ENCODE measurements around the gene IDH3A. TPM values are rescaled to one million over a fixed set of nuclear protein-coding genes. Genes with fewer than 3 reads are reported as not detected.

Gene IDH3A
- total RNA-seq, 1 experiment from 2014 or later = 67.8 TPM

DNA sequence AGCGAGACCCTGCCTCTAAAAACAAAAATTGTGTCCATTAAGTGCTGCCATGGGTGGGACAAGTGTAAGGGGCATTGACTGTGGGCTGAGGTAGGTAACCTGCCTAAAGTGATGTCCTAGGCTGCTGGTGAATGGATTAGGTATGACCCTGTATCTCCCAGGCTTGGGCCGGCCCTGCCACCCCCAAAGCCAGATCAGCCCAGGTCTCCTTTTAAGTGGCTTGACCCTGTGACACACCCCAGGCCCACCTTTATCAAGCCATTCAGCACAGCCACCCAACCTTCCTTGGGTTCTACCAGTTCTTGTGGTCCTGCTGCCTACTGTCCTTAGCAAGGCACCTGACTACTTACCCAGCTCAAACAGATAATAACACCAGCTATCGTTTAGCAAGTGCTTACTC, 36.6 kb upstream of the IDH3A start:
- Histone ChIP-seq H3K4me1 (replicated peaks; ENCODE audit: insufficient read depth) (no peaks in the 10 kb centered on the region), H3F3A (ENCODE audit: insufficient read depth, low read depth) (peaks cover 3% of the 10 kb centered on the region), H3K9me3 (ENCODE audit: insufficient read depth, low read depth) (no peaks in the 10 kb centered on the region), H3K27ac (no peak overlapping the region), H4K20me1 (ENCODE audit: insufficient read depth) (no peaks in the 10 kb centered on the region), H3K4me2 (no peak overlapping the region), H3K27me3 (ENCODE audit: insufficient read depth, low read depth) (no peaks in the 10 kb centered on the region), H3K4me3 (no peak overlapping the region), H3K36me3 (ENCODE audit: low read depth) (no peaks in the 10 kb centered on the region), H3K79me2 (ENCODE audit: low read depth) (no peaks in the 10 kb centered on the region), H3K9me2 (ENCODE audit: insufficient read depth) (no peaks in the 10 kb centered on the region), H2AFZ (no peak overlapping the region)
- no peak for DNase-seq
- no TSS peak for BruUV-seq (replicated peaks)
- ChIA-PET CTCF (interaction anchor here (0.6 to 1.8 kb wide), 2 partner anchors 128 to 310 kb away, joined by 3 to 5 read pairs; no protein-coding TSS in a partner anchor), POLR2A (ENCODE audit: unreplicated experiment) (no interaction called here)
- intact Hi-C loops (cut with micrococcal nuclease; ENCODE audit: unreplicated experiment) = loop anchor here (5.0 kb wide), 3 partner anchors 65 to 310 kb away; no protein-coding TSS in a partner anchor
- no peak for TF ChIP-seq EZH2 (IDR thresholded peaks at IDR 0.05; ENCODE audit: low read depth)
- TF ChIP-seq, protein P1, sequence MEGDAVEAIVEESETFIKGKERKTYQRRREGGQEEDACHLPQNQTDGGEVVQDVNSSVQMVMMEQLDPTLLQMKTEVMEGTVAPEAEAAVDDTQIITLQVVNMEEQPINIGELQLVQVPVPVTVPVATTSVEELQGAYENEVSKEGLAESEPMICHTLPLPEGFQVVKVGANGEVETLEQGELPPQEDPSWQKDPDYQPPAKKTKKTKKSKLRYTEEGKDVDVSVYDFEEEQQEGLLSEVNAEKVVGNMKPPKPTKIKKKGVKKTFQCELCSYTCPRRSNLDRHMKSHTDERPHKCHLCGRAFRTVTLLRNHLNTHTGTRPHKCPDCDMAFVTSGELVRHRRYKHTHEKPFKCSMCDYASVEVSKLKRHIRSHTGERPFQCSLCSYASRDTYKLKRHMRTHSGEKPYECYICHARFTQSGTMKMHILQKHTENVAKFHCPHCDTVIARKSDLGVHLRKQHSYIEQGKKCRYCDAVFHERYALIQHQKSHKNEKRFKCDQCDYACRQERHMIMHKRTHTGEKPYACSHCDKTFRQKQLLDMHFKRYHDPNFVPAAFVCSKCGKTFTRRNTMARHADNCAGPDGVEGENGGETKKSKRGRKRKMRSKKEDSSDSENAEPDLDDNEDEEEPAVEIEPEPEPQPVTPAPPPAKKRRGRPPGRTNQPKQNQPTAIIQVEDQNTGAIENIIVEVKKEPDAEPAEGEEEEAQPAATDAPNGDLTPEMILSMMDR (conservative IDR thresholded peaks at IDR 0.05) = no peak

DNA sequence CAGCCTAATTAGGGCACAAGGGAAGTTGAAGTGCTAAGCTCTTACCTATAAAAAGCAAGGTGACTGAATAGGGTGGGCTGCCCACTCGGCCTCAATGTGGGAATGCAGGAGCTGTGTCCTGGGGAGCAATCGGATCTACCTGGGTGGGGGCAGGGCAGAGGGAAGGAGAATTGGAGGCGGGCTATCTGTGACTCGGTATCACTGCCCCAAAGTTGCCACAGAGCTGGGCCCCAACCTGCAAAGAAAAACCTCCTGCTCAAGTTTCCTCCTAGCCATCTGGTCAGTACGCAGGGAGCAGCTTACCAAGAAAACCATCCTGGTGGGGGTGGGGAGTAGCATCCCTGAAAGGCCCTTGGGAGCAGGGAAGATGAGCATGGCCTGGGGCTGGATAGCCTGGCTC, 28.6 kb upstream of the IDH3A start:
- TF ChIP-seq EZH2 (IDR thresholded peaks at IDR 0.05; ENCODE audit: low read depth) = no peak
- TF ChIP-seq, protein P1 (conservative IDR thresholded peaks at IDR 0.05) = no peak
- no peak for DNase-seq
- H3F3A ChIP-seq (ENCODE audit: insufficient read depth, low read depth) = peaks cover 3% of the 10 kb centered on the region
- H3K4me2 ChIP-seq = no peak overlapping the region
- no peak overlapping the region for H2AFZ ChIP-seq
- no peaks in the 10 kb centered on the region for H3K9me2 ChIP-seq (ENCODE audit: insufficient read depth)
- ChIA-PET POLR2A (ENCODE audit: unreplicated experiment) (no interaction called here), CTCF (interaction anchor here (0.6 kb wide), 1 partner anchor 10 kb away, joined by 4 read pairs; no protein-coding TSS in a partner anchor)
- no TSS peak for BruUV-seq (replicated peaks)
- no peaks in the 10 kb centered on the region for H3K27me3 ChIP-seq (ENCODE audit: insufficient read depth, low read depth)
- H3K4me1 ChIP-seq (replicated peaks; ENCODE audit: insufficient read depth) = no peaks in the 10 kb centered on the region
- H3K9me3 ChIP-seq (ENCODE audit: insufficient read depth, low read depth) = no peaks in the 10 kb centered on the region
- H4K20me1 ChIP-seq (ENCODE audit: insufficient read depth) = no peaks in the 10 kb centered on the region
- no peaks in the 10 kb centered on the region for H3K79me2 ChIP-seq (ENCODE audit: low read depth)
- H3K36me3 ChIP-seq (ENCODE audit: low read depth) = no peaks in the 10 kb centered on the region
- no peak overlapping the region for H3K27ac ChIP-seq
- H3K4me3 ChIP-seq = no peak overlapping the region
- intact Hi-C loops (cut with micrococcal nuclease; ENCODE audit: unreplicated experiment) = no loop called here

DNA sequence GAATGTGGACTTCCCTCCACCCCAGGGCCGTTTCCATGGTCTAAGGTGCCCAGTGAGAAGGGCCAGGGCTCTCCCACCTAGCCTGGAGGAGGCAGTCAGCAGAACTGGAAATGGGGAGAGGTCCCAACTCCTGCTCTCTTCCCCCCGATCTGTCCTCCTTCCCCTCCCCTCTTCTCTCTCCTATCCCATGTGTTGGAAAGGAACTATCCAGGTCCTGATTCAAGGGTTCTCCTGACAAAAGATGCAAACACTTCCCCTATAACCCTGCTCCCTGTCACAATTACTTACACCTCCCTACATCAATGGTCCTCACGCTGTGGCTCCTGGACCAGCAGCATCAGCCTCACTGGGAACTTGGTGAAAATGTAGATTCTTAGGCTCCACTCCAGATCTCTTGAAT, 23.9 kb upstream of the IDH3A start:
- intact Hi-C loops (cut with micrococcal nuclease; ENCODE audit: unreplicated experiment) = no loop called here
- H3K4me2 ChIP-seq = no peak overlapping the region
- TF ChIP-seq EZH2 (IDR thresholded peaks at IDR 0.05; ENCODE audit: low read depth) = no peak
- TF ChIP-seq, protein P1 (conservative IDR thresholded peaks at IDR 0.05) = no peak
- ChIA-PET CTCF (no interaction called here), POLR2A (ENCODE audit: unreplicated experiment) (interaction anchor here (0.7 kb wide), 1 partner anchor 158 kb away, joined by 3 read pairs; no protein-coding TSS in a partner anchor)
- no peak overlapping the region for H3K27ac ChIP-seq
- BruUV-seq (replicated peaks) = no TSS peak
- H3K4me1 ChIP-seq (replicated peaks; ENCODE audit: insufficient read depth) = 0 out of 2 replicates have a peak, but pooled peaks cover 6% of the 10 kb centered on the region
- H3K79me2 ChIP-seq (ENCODE audit: low read depth) = no peaks in the 10 kb centered on the region
- H3K9me3 ChIP-seq (ENCODE audit: insufficient read depth, low read depth) = no peaks in the 10 kb centered on the region
- H2AFZ ChIP-seq = no peak overlapping the region
- no peak overlapping the region for H3K4me3 ChIP-seq
- no peaks in the 10 kb centered on the region for H3K36me3 ChIP-seq (ENCODE audit: low read depth)
- H3K27me3 ChIP-seq (ENCODE audit: insufficient read depth, low read depth) = no peaks in the 10 kb centered on the region
- H4K20me1 ChIP-seq (ENCODE audit: insufficient read depth) = no peaks in the 10 kb centered on the region
- H3K9me2 ChIP-seq (ENCODE audit: insufficient read depth) = no peaks in the 10 kb centered on the region
- DNase-seq = no peak
- H3F3A ChIP-seq (ENCODE audit: insufficient read depth, low read depth) = no peaks in the 10 kb centered on the region
